HepG2 (cell line): ENCODE measurements around the gene LMTK2. TPM values are rescaled to one million over a fixed set of nuclear protein-coding genes. Genes with fewer than 3 reads are reported as not detected.

Experiments
- ETV6 ChIP-seq: sonication (generic); formaldehyde crosslinking; conservative IDR thresholded peaks from 2 replicates; pipeline ENCODE4 v1.4.0; 2020; ENCODE audit warnings: missing genetic modification reagents
- GABPB1 ChIP-seq: IDR thresholded peaks from 2 replicates; pipeline ENCODE4 v1.6.1; 2016; ENCODE audit warnings: mild to moderate bottlenecking, missing genetic modification reagents, moderate library complexity, missing compliant biosample characterization
- GRHL1 ChIP-seq: sonication (generic); formaldehyde crosslinking; conservative IDR thresholded peaks from 2 replicates; pipeline ENCODE4 v1.8.0; 2022; ENCODE audit warnings: missing genetic modification reagents
- LBX2 ChIP-seq: sonication (generic); formaldehyde crosslinking; IDR thresholded peaks from 2 replicates; pipeline ENCODE4 v1.5.0; 2020; ENCODE audit warnings: missing genetic modification reagents, mild to moderate bottlenecking, borderline replicate concordance
- MYC ChIP-seq: sonication (generic); formaldehyde crosslinking; IDR thresholded peaks from 2 replicates; pipeline ENCODE4 v1.9.0; 2021; ENCODE audit warnings: missing genetic modification reagents, borderline replicate concordance
- ONECUT2 ChIP-seq: sonication (generic); formaldehyde crosslinking; IDR thresholded peaks from 2 replicates; pipeline ENCODE4 v1.4.0; 2020; ENCODE audit warnings: missing genetic modification reagents
- PATZ1 ChIP-seq: sonication (generic); formaldehyde crosslinking; IDR thresholded peaks from 2 replicates; pipeline ENCODE4 v1.4.0; 2020; ENCODE audit warnings: missing genetic modification reagents
- PLSCR1 ChIP-seq: sonication (generic); formaldehyde crosslinking; IDR thresholded peaks from 2 replicates; pipeline ENCODE4 v1.5.0; 2020; ENCODE audit warnings: missing genetic modification reagents, mild to moderate bottlenecking, borderline replicate concordance
- PPARG ChIP-seq: conservative IDR thresholded peaks from 2 replicates; pipeline ENCODE4 v1.6.1; 2016; ENCODE audit warnings: missing biosample characterization, missing genetic modification reagents
- PTBP1 ChIP-seq: fragments of 200-400 bp; formaldehyde crosslinking; IDR thresholded peaks from 2 replicates; pipeline ENCODE4 v1.6.1; 2018; ENCODE audit warnings: low read length, low read depth; ENCODE audit not compliant: poor library complexity, severe bottlenecking
- RBAK ChIP-seq: sonication (generic); formaldehyde crosslinking; IDR thresholded peaks from 2 replicates; pipeline ENCODE4 v1.5.1; 2020; ENCODE audit warnings: mild to moderate bottlenecking, missing genetic modification reagents
- RBM39 ChIP-seq: fragments of 200-400 bp; formaldehyde crosslinking; IDR thresholded peaks from one replicate; pipeline ENCODE4 v1.6.1; 2018; ENCODE audit warnings: antibody characterized with exemption, mild to moderate bottlenecking, low read depth, low read length; ENCODE audit not compliant: poor library complexity, severe bottlenecking
- THAP11 ChIP-seq: IDR thresholded peaks from 2 replicates; pipeline ENCODE4 v1.6.1; 2016; ENCODE audit warnings: missing biosample characterization, missing genetic modification reagents
- ZBTB1 ChIP-seq: sonication (generic); formaldehyde crosslinking; IDR thresholded peaks from 2 replicates; pipeline ENCODE4 v1.4.0; 2020; ENCODE audit warnings: missing genetic modification reagents, borderline replicate concordance
- ZBTB42 ChIP-seq: sonication (generic); formaldehyde crosslinking; IDR thresholded peaks from 2 replicates; pipeline ENCODE4 v1.5.0; 2020; ENCODE audit warnings: mild to moderate bottlenecking, missing genetic modification reagents
- ZC3H13 ChIP-seq: sonication (generic); formaldehyde crosslinking; IDR thresholded peaks from 2 replicates; pipeline ENCODE4 v1.8.1; 2023; ENCODE audit warnings: mild to moderate bottlenecking, missing genetic modification reagents, moderate library complexity
- ZIK1 ChIP-seq: sonication (generic); formaldehyde crosslinking; IDR thresholded peaks from 2 replicates; pipeline ENCODE4 v1.5.0; 2020; ENCODE audit warnings: mild to moderate bottlenecking, low read depth, missing genetic modification reagents, borderline replicate concordance
- ZNF138 ChIP-seq: sonication (generic); formaldehyde crosslinking; IDR thresholded peaks from 2 replicates; pipeline ENCODE4 v1.5.0; 2020; ENCODE audit warnings: mild to moderate bottlenecking, low read depth, missing genetic modification reagents
- ZNF33B ChIP-seq: sonication (generic); formaldehyde crosslinking; IDR thresholded peaks from 2 replicates; pipeline ENCODE4 v1.5.1; 2020; ENCODE audit warnings: mild to moderate bottlenecking, missing genetic modification reagents
- ZNF460 ChIP-seq: sonication (generic); formaldehyde crosslinking; IDR thresholded peaks from 2 replicates; pipeline ENCODE4 v1.5.1; 2020; ENCODE audit warnings: missing genetic modification reagents, mild to moderate bottlenecking, borderline replicate concordance
- ZNF530 ChIP-seq: sonication (generic); formaldehyde crosslinking; IDR thresholded peaks from 2 replicates; pipeline ENCODE4 v1.5.0; 2020; ENCODE audit warnings: low read depth, mild to moderate bottlenecking, missing genetic modification reagents
- ZNF546 ChIP-seq: sonication (generic); formaldehyde crosslinking; conservative IDR thresholded peaks from 2 replicates; pipeline ENCODE4 v1.8.1; 2023; ENCODE audit warnings: mild to moderate bottlenecking, missing genetic modification reagents
- ZNF766 ChIP-seq: sonication (generic); formaldehyde crosslinking; IDR thresholded peaks from 2 replicates; pipeline ENCODE4 v1.5.0; 2020; ENCODE audit warnings: missing genetic modification reagents, borderline replicate concordance
- ZNF883 ChIP-seq: sonication (generic); formaldehyde crosslinking; IDR thresholded peaks from 2 replicates; pipeline ENCODE4 v1.5.1; 2020; ENCODE audit warnings: mild to moderate bottlenecking, missing genetic modification reagents; ENCODE audit errors: not compliant biosample characterization
- ZSCAN21 ChIP-seq: sonication (generic); formaldehyde crosslinking; IDR thresholded peaks from 2 replicates; pipeline ENCODE4 v1.8.0; 2022; ENCODE audit warnings: mild to moderate bottlenecking, missing genetic modification reagents, moderate library complexity, borderline replicate concordance
- polyA plus RNA-seq, 8 experiments: library from polyadenylated mRNA; depleted of rRNA in 3 of 8; stranded (reverse) in 7 of 8; unstranded in 1 of 8; fragments of >200 nt; fragmentation: Illumina TruSeq in 4 of 8; extraction: Trizol in 4 of 8; gene quantifications; 2 replicates each; pipeline versions ENCODE4 v1.2.1 to v1.2.3, GENCODE V29; 2011 to 2016; ENCODE audit warnings: low read depth in 4 of 8, missing spikeins in 1 of 8, mixed read lengths in 1 of 8; ENCODE audit not compliant: insufficient read depth in 1 of 8
- total RNA-seq, 5 experiments: library from RNA; depleted of rRNA; stranded (reverse); fragments of >200 nt; fragmentation: Illumina TruSeq; extraction: Trizol; gene quantifications; 2 replicates each; pipeline ENCODE4 v1.2.3, GENCODE V29; 2016; ENCODE audit warnings: low read depth in 1 of 5

Gene LMTK2
- total and polyA plus RNA-seq, 2 of the 13 experiments (the other 11 are each of a cell fraction or from before 2014, with no cell fraction given) = 9.5 to 11.7 TPM

- TF ChIP-seq GRHL1 (CRISPR knock-in tag) (no peak), PATZ1 (no peak), PTBP1 (no peak), ZNF460 (CRISPR knock-in tag) (no peak), ZNF883 (CRISPR knock-in tag) (no peak), PLSCR1 (no peak), ONECUT2 (CRISPR knock-in tag) (no peak), ZSCAN21 (no peak), ZNF33B (no peak), ETV6 (CRISPR knock-in tag) (0 out of 2 replicates have a peak, but pooled peaks have one; percentile 39), MYC (CRISPR knock-in tag) (no peak), ZNF546 (no peak), ZNF530 (CRISPR knock-in tag) (no peak), ZBTB42 (CRISPR knock-in tag) (no peak), ZNF766 (CRISPR knock-in tag) (no peak), THAP11 (CRISPR knock-in tag) (peak; percentile 21; the same call in 1 of the 2 replicates), GABPB1 (CRISPR knock-in tag) (no peak; the same call in 1 of the 2 replicates), ZBTB1 (CRISPR knock-in tag) (no peak), RBM39 (no peak), PPARG (CRISPR knock-in tag) (no peak), ZC3H13 (CRISPR knock-in tag) (no peak), LBX2 (CRISPR knock-in tag) (no peak), RBAK (CRISPR knock-in tag) (peak; percentile 35; the same call in 1 of the 2 replicates), ZNF138 (CRISPR knock-in tag) (no peak), ZIK1 (CRISPR knock-in tag) (no peak)
Measured at GRCh38 chr7:98252425-98253054, 145.9 kb downstream of the LMTK2 start (continued).
